ENCODE results near the gene ITGB6. TPM values are rescaled to one million over a fixed set of nuclear protein-coding genes. Genes with fewer than 3 reads are reported as not detected.

The ITGB6 gene, protein sequence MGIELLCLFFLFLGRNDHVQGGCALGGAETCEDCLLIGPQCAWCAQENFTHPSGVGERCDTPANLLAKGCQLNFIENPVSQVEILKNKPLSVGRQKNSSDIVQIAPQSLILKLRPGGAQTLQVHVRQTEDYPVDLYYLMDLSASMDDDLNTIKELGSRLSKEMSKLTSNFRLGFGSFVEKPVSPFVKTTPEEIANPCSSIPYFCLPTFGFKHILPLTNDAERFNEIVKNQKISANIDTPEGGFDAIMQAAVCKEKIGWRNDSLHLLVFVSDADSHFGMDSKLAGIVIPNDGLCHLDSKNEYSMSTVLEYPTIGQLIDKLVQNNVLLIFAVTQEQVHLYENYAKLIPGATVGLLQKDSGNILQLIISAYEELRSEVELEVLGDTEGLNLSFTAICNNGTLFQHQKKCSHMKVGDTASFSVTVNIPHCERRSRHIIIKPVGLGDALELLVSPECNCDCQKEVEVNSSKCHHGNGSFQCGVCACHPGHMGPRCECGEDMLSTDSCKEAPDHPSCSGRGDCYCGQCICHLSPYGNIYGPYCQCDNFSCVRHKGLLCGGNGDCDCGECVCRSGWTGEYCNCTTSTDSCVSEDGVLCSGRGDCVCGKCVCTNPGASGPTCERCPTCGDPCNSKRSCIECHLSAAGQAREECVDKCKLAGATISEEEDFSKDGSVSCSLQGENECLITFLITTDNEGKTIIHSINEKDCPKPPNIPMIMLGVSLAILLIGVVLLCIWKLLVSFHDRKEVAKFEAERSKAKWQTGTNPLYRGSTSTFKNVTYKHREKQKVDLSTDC
- total RNA-seq: not detected in 2 replicates

DNA sequence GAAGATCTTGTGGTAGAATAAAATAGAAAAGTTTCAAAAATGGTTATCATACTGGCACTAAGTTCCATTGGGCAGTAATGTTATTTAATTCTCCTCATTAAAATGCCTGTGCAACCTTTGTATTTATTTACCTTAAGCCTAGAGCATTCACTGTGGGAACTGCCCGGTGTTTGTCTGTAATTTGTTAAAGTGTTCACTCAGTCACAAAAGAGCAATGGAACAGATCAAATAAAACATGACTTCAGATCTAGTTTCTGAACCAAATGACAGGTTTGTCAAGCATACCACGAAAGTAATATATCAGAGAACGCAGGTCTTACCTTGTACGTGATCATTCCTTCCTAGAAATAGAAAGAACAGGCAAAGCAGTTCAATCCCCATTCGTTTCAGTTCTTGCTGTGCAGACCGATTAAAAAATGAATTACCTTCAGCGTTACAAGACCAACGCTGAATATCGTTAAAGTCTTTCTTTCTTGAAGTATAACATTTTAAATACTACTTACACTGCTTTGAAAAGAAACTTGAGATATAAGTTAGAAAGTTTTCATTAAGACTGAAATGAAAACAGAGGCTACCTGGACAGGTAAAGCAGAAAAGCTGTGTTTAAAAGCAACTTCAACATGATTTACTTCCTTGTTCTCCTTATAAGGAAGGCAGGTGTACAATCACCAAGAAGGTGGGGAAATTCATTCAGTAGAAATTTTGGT is at the start of gene ITGB6:
Gene ITGB6, minus strand, starts transcription at position 590 of the 707 bp plus-strand sequence. Its CDS starts 209 bp downstream, at position 381.

GRCh38 chr2:160062292-160063005 is 137.6 kb downstream of the ITGB6 start, which contains the start of gene PLA2R1:
Gene PLA2R1 (minus strand): TSS chr2:160062615. CDS start chr2:160062403, 212 bp downstream.

Other genes starting within 250 kb of the ITGB6 start
- gene PLA2R1, start 137.7 kb downstream of the ITGB6 start, total RNA-seq: 5.1 and 5.5 TPM in 2 replicates